Testis (tissue), 2 donors: Measurements from ENCODE around the gene SLX9.

Source experiments
- CTCF ChIP-seq, 3 experiments: fragments of 450-650 bp in 2 of 3; fragments of 200-600 bp in 1 of 3; sonication (generic) in 1 of 3; IDR thresholded peaks; one replicate each; pipeline ENCODE4 v1.5.1; 2016 to 2019; ENCODE audit warnings: antibody characterized with exemption in 3 of 3, mild to moderate bottlenecking in 2 of 3, moderate library complexity in 1 of 3
- POLR2A ChIP-seq: fragments of 450-650 bp; IDR thresholded peaks from one replicate; pipeline ENCODE4 v1.6.1; 2017; ENCODE audit warnings: antibody characterized with exemption, mild to moderate bottlenecking, moderate library complexity

DNA sequence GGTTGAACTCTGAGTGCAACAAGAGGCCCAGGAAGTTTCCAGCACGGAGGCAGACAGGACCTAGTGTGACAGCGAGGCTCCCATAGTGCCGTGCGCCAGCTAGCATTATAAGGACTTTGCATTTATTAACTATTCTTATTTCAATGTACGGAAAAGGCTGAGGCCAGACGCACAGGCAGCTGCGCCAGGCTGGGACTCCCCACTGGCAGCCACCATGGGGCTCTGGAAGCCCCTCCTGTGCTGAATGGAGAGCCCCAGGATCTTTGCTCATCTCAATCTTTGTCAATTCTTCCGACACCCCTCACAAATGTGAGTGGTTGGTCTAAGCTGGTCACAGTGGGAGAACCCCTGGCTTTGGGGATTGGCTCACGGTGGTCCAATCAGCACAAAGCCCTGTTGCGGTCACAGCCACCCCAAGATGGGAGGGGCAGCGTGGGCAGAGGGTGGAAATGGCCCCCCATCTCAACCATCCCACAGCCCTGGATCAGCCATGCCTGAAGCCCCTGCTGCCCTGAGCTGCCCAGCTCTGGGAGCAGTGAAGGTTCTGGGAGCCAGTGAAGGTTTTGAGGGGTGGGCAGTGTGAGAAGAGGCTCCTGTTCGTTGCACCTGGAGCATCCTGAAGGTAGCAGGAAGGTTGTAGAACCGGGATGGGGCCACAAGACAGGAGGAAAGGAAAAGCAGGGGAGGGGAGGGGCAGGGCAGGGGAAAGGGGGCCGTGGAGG lies 75.1 kb downstream of the SLX9 start:
- no peak for TF ChIP-seq CTCF (IDR thresholded peaks at IDR 0.05)
- no peak for TF ChIP-seq POLR2A
